NCI-H2107 treated with DMSO at 0.1 percent for 48 hours (cell line): ENCODE measurements around the gene NANS.
A peak's percentile ranks its signal among the peaks of the same experiment; 100 is the strongest.
"Not testable (repeated sequence)": the region's sequence is repeated elsewhere in the genome, so short reads cannot be mapped to it uniquely, and the experiment has no call there.

ENCODE experiments used
- DNase-seq: peaks from one replicate; lab custom pipeline; 2025; ENCODE audit not compliant: unreplicated experiment; lab: John Stamatoyannopoulos, UW

The NANS gene

DNA sequence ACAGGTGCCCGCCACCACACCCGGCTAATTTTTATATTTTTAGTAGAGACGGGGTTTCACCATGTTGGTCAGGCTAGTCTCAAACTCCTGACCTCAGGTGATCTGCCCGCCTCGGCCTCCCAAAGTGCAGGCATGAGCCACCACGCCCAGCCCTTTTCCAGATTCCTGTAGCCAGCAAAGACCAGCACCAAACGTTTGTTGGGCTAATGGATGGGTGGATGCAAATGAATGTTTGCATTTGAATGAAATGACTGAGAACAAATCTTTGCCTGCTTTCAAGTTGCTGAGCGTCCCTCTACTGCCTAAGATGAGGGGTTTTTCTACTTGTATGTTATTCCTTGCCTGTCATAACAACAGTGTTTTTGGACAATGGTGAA is 20.0 kb downstream of the NANS start:
- not testable (repeated sequence) for DNase-seq

DNA sequence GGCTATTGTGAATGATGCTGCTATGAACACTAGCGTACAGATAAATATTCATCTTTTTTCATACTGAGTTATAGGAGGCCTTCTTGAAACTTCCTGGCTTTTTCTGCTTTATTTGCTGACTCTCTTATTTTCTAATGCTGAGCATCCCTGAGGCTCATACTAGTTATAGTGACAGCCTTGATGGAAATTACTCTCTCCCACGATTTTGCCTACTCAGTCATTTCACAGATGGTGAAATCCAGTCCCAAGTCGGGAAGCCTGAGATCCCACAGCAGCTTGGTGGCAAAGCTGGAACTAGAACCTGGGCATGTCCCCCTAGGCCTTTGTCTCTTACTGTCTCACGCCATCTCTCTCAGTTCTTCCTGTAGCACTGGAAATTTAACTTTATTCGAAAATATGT is 22.4 kb downstream of the NANS start:
- no peak for DNase-seq

DNA sequence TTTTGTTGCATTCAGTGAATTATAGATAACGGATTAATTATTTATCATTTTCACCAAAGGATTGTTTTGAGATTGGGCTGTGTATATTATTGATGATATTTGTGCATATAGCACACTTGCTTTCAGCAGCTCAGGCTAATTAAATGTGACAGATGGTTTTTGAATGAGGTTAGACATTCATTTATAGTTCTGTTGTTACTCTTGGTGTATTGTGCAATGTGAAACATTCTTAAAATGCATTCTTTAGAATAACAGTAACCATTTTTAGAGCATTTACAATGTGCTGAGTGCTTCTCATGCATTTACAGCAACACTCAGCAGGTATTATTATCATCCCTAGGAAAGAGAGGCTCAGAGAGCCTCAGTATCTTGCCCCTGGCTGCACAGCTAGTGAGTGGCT is 23.8 kb downstream of the NANS start:
- DNase-seq: no peak

DNA sequence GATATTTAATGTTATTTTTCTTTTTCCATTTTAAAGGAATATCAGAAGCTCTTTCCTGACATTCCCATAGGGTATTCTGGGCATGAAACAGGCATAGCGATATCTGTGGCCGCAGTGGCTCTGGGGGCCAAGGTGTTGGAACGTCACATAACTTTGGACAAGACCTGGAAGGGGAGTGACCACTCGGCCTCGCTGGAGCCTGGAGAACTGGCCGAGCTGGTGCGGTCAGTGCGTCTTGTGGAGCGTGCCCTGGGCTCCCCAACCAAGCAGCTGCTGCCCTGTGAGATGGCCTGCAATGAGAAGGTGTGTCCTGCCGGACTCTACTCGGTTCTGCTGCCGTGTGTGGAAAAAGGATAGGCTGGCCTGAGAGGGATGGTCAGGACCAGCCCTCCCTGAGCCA is 24.2 kb downstream of the NANS start:
- no peak for DNase-seq

DNA sequence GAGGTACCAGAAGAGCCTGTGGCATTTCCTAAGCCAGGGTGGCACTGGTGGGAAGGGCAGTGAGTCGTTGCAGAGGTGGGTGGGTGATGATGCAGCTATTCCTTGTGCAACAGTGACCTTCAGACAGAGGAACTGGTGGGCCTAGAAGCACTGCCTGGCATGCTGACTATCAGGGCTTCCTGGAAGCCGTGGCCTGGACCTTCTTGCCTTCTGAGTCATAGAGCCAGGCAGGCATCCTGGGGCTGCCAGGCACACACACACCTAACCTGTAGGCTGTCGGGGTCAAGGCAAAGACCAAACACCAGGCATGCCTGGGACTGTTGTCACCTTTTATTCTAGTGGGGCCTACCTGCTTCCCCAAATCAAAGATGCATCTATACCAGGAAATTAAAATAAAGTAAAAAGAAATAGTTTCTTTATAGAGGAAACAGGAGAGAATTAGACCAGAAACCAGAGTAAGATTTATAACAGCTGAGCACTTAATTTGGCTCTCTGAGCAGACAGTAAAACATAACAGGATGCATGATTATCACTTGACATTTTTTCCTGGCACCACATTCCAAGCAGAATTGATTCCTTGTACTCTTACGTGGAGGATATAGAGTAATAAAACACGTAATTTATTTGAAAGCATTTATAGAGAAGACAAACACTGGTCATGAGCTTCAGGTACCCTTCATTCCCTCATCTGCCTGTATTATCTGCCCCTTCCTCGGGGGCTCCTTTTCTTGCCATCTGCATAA is 25.1 kb downstream of the NANS start:
- DNase-seq: no peak

DNA sequence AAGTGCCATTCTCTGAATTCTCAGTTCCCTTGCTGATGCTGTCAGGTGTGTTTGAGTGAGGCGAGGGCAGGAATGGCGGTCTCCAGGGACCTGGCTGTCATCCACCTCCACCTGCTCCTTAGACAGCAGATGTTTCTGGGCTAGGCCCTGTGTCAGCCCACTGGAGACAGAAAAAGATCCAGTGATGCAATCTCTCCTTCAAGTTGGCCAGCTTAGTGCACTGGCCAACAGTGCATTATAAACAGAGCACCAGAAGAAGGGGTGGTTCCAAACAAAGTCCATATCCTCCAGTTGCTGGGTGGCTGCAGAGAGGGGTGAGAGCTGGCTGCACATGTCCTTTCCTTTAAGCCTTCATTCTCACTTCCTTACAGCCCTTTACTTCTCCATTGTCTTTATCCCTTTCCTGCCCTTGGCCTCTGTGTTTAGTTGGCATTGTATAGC is 26.5 kb downstream of the NANS start:
- peak; percentile 31 for DNase-seq

DNA sequence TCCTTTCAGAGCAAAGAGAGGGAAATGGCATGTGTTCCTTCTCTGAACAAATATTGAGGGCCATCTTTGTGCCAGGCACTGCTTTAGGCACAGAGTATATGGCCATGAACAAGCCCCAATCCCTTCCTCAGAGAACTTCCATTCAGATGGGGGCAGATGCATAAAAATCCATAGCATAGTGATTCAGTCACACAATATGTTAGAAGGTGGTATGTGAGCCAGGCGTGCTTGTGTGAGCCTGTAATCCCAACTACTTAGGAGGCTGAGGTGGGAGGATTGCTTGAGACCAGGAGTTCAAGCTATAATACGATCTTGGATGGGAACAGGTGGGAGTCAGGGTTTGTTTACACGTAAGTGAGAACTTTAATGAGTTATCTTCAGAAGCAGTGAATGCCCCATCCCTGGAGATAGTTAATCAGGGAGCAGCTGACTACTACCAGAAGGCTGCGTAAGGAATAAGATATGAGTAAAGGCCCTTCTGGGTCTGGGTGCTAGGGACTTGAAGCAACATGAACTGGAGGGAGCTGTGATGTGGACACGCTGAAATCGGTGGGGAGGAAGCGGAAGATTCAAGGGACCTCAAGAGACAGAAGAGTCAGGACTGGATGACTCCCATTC is 27.1 kb downstream of the NANS start:
- DNase-seq: no peak

DNA sequence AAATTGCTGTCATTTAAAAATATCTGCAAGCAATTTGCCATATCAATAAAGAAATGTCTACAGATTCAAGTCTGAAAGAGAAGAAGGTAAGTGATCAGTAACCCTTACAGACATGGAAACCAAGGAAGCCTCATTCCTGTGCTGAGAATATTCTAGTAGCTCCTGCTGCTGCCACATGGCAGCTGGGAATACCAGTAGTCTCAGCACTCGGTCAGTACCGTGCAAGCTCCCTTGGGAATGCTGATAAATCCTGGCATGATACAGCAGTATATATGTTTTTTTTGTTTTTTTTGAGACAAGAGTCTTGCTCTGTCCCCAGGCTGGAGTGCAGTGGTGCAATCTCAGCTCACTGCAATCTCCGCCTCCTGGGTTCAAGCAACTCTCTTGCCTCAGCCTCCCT is 27.9 kb downstream of the NANS start:
- DNase-seq: no peak

DNA sequence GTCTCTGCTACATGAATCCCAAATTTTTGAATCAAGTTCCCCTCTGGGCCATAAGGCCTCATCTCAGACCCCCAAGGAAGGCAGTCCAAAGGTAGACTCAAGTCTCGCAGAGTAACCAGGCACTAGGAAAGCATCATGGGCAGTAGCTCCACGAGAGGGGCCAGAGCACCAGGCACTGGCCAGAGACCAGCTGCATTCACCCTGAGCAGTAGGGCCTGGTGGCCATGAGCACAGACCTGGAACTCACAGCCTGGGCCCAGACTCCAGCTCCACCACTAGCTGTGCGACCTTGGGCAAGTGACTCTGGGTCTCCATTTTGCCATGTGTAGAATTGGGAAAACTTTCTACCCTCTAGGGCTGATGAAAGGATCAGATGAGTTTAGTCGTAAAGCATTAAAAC is 28.5 kb downstream of the NANS start:
- DNase-seq: no peak

DNA sequence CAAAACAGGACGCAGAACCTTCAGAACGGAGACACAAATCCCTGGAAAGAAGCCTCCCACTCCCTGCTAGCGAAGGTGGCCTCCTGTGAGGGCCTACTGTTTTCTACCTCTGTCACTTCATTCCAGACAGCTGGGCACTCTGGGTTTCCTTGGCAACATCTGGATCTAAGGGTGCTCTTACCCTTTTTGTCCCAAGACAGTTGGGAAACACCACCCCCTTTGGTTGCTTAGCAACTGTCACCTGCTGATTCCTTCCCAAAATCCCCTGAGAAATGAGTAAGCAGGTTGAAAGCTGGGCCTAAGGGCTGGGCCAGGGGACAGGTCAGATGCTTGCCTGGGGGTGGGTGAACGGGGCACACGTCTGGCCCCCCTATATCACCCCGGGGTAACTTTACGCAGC is 29.4 kb downstream of the NANS start:
- peak; percentile 43 for DNase-seq

DNA sequence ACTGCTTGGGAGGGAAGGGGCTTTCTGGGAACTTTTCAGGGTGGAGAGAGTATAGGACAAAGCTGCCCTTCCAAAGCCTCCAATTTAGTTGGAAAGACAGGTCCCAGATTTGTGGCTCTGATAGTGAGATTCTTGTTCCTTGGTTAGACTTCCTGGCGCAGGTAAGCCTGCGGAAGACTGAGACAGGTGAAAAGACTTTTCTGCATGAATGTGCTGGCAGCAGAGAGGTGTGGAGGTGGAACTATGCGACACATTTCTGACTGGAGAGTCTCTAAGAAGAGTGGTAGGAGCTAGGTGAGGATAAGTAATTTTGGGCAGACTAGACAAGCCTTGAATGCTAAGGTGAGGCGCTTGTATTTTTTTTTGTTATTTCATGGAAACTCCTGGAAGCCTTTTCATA is 29.9 kb downstream of the NANS start:
- DNase-seq: no peak

DNA sequence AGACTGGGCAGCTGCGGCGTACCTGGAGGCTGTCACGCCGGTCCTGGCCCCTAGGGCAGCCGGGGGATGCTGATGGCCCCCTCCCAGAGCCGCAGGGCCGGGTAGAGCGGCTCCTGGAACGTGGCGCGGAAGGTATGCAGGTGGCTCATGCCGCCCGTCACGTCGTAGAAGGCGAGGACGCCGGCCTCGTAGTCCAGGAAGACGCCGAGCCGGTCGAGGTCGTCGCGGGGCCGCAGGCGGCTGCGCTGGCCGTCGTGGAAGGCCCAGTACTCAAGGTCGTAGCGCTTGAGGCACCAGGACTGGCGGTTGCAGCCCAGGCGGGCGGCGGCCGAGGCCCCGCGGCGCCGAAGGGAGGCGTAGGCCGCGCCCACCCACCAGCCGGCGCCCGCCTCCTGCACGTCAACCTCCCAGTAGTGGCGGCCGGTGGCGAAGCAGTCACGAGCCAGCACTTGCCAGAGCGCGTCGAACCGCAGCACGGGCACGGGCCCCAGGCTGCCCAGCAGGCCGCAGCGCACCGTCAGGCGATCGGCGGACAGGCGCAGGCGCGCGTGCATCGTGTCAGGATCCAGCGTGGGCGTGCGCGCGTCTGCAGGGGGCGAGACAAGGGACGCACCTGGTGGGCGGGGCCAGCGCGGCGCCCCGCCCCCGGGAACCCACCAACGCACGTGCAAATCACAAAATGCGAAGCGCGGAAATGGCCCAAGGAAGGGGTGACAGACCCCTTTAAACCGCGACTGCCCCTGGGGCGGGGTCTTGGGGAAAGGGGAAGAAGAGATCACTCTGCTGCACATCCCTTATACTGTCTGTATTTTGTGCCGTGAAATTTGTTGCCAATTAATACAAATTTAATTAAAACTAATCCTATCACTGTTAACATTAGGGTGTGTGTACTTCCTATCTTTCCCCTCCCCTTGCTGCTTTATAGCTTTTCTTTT is 31.2 kb downstream of the NANS start:
- no peak for DNase-seq

DNA sequence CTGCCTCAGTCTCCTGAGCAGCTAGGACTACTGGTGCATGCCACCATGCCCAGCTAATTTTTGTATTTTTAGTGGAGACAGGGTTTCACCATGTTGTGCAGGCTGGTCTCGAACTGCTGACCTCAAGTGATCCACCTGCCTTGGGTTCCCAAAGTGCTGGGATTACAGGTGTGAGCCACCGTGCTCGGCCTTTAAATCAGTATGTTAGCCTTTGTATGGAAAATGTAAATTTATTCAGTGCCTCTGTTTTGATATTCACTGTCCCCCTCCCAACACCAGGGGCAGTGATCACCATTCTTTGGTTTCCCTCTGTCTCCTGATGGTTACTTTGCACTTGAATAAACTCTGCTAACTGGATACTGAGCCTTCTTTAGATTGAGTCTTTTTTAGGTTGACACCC is 34.1 kb downstream of the NANS start:
- not testable (repeated sequence) for DNase-seq

DNA sequence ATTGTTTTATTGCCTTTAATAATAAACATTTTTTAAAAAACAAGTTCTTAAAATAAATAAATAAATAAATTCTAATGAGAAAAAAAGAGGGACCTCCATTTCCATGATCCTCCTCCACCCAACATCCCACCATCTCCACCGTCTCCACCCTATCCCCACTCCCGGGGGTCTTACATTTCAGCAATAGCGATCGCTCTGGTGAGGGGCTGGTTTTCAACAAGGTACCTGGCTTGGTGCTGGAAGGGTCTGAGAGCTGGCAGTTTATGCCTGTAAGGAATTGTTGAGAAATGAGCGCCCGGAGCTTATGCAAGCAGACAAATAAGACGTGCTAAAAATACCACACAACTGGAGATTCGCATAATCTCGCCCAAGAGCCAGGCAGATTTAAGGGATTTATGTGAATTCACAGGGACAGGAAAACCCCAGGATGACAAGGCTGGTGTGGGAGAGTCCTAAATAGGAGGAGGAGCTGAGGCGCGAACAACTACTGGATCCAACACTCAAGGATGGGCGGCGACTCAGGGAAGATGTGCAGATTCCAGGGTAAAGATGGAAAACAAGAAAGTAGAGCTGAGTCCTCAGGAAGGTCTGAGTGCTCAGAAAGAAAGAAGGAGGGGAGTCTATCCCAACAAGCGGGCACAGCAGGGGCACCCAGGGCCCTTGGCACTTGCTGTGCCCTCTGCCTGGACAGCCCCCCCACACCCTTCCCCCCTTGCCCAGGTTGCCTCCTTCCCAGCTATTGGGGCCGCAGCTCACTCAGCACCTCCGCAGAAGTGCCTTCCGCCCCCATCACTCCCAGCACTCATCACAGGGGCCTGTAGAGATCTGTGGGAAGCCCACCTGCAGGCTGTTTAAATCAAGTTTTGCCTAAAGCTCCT is 35.4 kb downstream of the NANS start:
- no peak for DNase-seq

DNA sequence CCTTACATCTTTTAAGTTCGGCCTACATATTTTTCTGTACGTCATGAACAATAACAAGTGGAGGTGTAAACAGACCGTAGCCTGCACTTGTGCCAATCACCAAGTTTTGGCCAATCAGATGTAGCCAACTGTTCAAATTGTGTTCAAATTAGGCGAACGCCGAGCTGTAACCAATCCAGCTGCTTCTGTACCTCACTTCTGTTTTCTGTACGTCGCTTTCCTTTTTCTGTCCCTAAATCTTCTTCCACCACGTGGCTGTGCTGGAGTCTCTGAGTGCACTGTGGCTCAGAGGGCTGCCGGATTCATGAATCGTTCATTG is 36.0 kb downstream of the NANS start:
- no peak for DNase-seq

DNA sequence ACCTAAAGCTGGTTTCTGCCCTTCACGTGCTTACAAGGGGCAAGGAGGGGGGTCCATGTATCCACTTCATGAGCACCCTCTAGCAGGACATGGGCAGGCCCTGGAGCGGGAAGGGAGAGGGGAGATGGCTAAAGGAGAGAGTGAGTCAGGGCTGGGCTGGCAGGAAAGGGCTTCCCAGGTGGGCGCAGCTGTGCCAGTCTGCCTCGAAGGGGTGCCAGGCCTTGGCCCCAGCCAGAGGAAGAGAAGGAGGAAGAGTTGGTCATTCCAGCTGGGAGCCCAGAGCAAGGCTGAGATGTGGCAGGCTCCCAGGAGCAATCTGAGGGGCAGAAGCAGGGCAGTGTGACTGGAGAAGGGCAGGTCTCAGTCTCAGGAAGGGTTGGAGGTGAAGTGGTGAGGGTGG is 37.8 kb downstream of the NANS start:
- no peak for DNase-seq

DNA sequence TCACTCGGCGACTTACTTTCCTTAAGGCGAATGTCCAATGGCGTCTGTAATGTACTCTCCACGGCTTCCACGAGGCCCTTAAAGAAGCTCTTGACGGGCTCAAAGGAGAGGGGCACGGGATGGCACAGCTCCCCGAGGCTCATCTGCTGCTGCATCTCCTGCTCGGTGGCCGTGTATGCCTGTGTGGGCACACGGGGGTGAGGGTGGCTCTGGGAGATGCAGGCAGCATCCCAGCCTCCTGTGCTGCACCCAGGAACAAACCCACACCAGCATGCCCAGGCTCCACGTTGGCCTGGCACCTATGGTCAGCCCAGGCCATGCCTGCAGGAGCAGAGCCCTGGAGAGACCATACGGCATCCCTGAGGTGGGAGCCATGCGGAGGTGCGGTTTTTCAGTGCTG is 38.3 kb downstream of the NANS start:
- no peak for DNase-seq

DNA sequence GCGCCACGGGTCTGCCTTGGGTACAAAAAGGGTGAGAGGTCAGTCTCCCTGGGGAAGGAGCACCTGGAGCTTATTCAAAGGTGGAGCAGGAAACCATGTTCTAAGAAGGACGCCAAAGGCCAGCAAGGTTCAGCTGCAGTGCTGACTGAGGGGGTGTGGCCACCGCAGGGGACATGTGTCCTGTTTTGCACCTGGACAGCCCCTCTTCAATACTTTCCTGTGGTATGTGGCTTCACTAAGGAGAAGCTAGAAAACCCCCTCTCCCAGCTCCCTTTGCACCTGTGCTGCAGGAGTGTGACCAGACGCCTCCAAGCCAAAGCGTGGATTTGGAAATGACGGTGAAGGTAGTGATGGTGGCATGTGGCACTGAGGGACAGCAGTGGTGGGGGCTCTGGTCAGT is 38.9 kb downstream of the NANS start:
- DNase-seq: no peak

DNA sequence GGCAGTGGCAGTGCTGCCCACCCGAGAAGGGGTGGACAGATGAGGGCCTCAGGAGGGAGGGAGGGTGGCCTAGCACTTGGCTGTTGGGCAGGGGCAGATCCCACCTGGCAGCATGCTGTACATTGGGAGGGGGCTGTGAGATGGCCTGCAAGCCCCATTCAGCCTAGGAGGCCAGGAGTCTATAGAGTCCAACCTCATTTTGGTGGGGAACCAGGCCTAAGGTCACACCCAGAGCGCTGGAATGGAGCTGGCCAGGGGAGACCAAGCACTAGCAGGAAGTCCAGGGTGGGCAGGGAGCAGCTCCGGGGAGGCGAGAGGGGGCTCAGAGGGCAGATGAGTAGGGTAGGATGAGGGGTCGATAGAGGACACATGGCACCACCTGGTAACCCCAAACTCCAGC is 39.6 kb downstream of the NANS start:
- DNase-seq: no peak

DNA sequence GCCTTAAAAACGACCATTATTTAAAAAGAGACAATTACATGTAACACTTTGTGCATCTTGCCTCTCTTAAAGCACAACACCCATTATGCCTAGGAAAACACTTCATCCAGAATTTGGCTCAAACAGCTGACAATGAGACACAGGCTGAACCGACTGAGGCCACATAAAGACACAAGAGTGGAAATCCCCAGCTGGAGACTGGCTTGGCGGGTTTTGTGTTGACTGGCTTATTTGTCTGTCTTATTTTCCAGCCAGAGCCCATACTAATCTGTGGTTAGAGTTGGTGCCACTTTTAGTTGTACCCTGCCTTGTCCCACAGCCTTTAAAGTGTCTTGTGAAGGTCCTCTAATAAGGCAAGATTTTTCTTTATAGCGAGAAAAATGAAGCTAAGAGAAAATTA is 41.3 kb downstream of the NANS start:
- DNase-seq: peak; percentile 82

DNA sequence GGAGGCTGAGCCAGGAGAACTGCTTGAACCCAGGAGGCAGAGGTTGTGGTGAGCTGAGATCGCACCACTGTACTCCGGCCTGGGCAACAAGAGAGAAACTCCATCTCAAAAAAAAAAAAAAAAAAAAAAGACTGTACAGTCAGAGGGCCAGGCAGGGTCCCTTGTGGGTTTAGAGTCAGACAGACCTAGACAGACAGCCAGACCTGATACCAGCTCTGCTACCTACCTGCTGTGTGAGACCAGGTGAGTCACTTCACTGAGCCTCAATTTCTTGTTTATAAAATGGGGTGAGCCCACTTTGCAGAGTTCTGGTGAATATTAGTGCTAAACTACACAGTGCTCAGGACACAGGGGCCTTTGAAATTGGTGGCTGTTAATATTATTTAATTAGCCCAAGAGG is 42.8 kb downstream of the NANS start:
- DNase-seq: no peak
